Forelimb muscle (tissue), 1 donor: ENCODE measurements around the gene HDAC6. TPM values are rescaled to one million over a fixed set of nuclear protein-coding genes. Genes with fewer than 3 reads are reported as not detected.
"Not testable (repeated sequence)": the region's sequence is repeated elsewhere in the genome, so short reads cannot be mapped to it uniquely, and the experiment has no call there.

Experiments
- DNase-seq: peaks from one replicate; pipeline ENCODE4 v3.0.0-alpha.2; 2013; ENCODE audit warnings: low read depth
- polyA plus RNA-seq: library from polyadenylated mRNA; unstranded; fragments of 120-200 nt; gene quantifications from one replicate; pipeline ENCODE4 v1.2.1, GENCODE V29; 2013; ENCODE audit not compliant: insufficient read length

Gene HDAC6
- polyA plus RNA-seq, 1 donor, result 94.3 TPM

DNA sequence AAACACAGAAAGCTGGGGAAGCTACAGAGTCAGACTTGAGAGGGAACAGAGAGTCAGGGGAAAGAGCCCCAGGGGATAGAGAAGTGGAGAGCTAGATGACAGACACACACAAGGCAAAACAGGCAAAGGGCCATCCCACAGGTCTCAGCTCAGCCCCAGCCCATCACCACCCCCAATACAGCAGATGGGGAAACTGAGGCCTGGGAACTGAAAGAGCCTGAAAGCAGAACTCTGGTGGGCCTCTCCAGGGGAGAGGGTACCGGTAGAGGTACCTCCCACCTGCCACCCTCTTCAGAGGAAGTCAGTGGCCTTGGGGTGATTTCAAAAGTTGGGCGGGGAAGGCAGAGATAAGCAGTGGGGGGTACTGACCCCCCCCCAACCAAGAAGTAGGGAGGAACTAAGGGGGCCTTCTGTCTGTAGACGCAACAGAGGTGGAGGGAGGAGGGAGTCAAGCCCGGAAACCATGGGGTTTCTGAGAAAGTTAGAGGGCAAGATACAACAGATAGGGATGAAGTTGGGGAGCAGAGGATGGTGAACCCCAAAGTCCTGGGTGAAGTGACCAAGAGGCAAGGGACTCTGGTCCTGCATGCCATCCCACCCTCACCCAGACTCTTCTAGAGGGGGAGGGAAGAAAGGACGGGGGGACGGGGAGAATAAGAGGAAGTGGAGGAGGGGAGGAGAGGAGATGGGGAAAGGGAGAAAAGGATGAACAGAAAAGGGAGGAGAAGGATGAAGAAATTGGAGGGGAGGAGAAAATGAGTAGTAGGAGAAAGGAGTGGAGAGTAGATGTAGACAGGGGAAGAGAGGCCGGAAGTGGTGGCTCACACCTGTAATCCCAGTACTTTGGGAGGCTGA lies 12.3 kb upstream of the HDAC6 start:
- no peak for DNase-seq

DNA sequence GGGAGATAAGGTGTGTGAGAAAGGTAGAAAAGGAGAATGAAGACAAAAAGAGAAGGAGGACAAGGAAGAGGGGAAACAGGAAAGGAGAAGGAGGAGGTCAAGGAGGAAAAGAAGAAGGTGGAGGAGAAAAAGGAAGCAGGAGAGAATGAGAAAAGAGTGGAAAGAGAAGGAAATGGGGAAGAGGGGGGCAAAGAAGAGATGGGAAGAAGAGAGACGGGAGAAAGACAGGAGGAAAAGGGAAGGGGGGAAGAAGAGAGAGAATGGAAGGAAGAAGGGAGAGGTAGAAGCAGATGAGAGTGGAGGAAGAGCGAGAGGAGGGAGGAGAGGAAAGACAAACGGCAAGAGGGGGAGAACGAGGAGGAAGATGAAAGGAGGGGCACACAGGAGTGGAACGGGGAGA lies 11.4 kb upstream of the HDAC6 start:
- no peak for DNase-seq

DNA sequence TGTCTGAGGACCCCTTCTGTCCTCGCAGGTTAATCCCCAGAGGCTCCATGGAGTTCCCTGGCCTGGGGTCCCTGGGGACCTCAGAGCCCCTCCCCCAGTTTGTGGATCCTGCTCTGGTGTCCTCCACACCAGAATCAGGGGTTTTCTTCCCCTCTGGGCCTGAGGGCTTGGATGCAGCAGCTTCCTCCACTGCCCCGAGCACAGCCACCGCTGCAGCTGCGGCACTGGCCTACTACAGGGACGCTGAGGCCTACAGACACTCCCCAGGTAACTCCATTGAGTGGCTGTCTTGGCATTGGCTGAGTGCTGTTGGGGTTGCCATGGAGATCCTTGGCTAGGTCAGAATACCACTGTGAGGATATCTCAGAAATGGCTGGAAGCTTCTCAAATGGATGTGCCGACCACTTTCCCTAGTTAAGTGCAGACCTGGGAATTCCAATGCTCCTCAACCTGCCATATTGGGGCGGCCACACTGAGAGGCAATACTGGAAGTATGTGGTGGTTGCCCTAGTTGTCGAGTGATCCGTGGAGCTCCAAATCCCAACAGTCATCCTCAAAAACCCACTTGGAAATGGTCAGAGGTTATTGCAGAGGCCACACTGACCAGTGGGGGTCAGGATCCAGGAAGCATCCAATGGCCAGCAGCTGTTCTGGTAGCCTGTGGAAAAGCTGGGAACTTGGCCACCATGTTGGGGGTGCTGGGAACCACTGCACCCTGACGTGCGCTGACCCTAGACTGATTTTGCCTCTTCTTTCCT lies 10.6 kb upstream of the HDAC6 start:
- no peak for DNase-seq

DNA sequence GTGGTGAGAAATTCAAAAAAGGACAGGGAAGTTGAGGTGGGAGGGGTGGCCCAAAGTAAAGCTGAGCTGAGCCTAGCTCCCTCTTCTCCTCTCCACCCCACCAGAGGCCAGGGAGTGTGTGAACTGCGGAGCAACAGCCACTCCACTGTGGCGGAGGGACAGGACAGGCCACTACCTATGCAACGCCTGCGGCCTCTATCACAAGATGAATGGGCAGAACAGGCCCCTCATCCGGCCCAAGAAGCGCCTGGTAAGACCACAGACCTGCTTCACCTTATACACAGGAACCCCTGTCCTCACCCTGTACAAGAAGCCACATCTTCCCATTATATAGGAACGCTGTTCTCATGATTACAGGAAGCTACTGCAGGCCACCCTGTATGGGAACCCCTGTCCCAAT lies 9.6 kb upstream of the HDAC6 start:
- no peak for DNase-seq

DNA sequence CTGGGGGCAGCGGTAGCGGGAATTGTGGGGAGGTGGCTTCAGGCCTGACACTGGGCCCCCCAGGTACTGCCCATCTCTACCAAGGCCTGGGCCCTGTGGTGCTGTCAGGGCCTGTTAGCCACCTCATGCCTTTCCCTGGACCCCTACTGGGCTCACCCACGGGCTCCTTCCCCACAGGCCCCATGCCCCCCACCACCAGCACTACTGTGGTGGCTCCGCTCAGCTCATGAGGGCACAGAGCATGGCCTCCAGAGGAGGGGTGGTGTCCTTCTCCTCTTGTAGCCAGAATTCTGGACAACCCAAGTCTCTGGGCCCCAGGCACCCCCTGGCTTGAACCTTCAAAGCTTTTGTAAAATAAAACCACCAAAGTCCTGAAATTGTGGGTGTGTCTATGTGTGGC lies 7.9 kb upstream of the HDAC6 start:
- no peak for DNase-seq

DNA sequence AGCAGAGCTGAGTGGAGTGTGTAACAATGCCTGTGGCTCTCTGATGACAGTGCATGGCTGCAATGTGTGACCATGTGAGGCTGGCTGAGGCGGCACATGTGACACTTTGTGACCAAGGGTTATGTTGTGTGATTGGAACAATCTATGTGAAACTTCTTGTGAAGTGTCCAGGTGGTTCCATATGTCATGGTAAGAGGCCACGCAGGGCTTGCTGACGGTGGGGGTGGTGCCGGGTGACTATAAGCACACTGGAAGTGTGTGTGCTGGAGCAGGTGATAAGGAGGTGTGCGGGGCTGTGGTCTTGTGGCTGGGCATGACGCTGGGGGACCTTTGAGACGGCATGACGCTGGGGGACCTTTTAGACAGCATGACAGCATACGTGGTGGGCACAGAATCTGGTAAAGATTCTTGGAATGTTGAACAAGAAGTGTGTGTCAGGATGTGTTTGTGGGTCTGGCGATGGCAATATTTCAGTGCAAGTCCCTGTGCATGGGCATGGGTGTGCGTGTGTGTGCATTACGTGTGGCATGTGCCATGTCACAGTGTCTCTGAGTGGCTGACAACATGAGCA lies 7.4 kb upstream of the HDAC6 start:
- no peak for DNase-seq

DNA sequence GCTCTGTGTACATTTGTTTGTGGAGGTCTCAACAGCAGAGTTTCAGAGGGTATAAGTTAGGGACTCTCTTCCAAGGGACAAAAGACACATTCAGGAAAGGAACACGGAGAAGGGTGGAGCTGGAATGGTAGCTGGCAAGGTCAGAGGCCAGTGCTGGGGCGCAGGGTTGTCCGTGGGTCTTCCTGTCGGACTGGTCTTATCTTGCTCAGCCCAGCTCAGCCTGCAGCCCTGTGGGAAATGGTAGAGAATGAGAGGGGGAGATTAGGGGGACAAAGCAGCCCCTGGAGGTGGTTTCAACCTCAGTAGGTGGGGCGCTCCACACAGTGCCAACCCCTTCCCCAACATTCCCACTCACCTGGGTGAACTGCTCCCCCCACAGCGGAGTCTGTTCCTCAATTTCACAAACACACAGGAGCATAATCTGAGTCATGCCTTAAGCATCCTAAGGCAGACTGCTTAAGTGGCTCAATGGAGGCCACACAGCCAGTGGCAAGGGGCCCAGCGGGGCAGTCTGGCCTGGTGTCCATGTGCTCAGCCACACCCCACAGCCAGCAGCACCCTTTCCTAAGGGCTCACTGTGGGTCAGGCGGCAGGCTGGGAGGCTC lies 6.9 kb upstream of the HDAC6 start:
- no peak for DNase-seq

DNA sequence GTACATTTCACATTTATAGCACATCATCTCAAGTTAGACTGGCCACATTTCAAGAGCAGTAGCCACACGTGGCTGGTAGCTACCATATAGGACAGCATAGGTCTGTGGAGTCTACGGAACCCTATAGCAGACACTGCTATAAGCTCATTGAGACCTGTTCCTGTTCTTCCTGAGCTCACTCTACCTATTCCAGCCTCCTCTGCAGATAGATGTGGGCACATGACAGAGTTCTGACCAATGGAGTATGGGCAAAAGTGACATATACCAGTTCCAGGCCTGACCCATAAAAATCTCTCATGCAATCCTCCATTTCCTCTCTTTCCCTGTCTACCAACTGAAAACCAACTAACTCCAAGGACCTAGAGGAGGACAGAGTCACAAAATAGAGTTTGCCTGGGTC lies 3.5 kb upstream of the HDAC6 start:
- no peak for DNase-seq

DNA sequence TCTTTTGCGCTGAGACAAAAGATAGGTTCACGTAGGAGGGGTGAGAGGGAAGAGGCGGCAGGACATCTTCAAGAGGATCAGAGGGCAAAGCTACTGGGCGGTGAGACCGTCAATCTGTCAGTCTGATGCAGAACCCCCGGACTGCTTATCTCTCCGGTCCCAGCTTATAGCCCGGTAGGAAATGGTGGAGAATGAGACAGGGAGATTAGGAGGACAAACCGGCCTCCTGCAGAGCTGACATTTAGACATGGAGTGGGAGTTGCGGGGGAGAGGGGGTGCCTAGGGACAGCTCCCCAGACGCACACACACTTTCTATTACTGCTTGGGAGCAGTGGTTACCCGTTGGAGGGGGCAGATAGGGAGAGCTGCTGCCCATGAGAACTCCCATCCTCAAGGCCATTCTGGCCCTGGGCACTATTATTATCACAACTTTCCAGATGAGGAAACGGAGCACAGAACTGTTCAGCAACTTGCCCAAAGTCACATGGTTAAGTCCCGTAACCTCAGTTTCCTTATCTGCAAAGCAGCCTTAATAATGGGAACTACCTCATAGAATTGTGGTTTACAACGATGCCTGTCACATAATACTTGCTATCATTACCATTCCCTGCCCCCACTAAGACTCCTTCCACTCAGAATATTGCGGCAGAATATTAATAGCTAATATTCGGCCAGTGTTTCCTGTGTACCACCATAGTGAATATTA lies 1.1 kb upstream of the HDAC6 start:
- no peak for DNase-seq

DNA sequence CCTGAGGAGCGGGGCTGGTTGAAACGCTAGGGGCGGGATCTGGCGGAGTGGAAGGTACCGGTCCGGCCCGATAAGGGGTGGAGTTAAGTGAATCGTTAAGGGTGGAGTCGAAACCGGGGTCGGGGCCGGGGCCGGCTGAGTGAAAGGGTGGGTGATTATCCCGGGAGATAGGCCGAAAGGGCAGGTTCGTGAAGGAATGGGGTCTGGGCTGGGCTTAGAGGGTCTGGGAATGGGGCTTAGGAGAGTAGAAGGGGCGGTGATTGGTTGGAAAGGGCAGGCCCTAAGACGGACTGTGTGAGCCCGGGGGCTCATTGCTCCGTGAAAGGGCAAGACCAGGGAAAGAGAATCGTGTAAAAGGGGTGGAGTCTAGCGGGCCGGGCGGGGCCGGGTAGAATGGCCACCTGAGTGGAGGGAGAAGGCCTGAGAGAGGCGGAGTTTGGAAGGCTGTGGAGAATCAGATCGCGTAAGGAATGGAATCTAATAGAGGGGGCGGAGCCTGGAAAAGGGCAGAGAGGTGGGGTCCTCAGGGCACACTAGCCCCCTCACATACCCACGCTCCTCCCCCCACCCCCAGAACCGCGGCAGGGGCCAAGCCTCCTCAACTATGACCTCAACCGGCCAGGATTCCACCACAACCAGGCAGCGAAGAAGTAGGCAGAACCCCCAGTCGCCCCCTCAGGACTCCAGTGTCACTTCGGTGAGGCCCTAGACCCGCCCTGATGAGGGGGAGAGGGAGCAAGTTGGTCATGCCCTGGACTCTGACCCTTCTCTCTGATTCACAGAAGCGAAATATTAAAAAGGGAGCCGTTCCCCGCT lies 430 bp downstream of the HDAC6 start:
- DNase-seq, result peak; percentile 45

DNA sequence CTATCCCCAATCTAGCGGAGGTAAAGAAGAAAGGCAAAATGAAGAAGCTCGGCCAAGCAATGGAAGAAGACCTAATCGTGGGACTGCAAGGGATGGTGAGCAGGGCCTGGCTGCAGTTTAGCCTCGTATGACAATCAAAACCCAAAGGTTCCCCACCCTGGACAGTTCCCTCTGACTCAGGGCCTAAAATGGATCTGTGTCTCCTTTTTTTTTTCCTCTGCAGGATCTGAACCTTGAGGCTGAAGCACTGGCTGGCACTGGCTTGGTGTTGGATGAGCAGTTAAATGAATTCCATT lies 986 bp downstream of the HDAC6 start:
- no peak for DNase-seq

DNA sequence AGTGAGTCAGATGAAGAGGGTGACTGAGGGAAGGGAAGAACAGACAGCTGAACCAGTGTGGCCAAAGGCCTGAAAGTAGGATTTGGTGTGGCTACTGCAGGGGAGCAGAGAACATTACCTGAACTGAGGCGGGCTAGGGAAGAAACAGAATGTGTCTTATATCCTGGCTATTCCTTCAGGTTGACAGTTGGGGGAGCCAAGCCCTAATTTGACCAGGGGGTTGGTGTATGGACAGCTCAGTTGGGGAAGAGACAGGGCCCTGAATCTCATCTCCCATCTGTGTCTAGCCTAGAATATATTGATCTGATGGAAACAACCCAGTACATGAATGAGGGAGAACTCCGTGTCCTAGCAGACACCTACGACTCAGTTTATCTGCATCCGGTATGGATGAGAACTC lies 4.2 kb downstream of the HDAC6 start:
- no peak for DNase-seq

DNA sequence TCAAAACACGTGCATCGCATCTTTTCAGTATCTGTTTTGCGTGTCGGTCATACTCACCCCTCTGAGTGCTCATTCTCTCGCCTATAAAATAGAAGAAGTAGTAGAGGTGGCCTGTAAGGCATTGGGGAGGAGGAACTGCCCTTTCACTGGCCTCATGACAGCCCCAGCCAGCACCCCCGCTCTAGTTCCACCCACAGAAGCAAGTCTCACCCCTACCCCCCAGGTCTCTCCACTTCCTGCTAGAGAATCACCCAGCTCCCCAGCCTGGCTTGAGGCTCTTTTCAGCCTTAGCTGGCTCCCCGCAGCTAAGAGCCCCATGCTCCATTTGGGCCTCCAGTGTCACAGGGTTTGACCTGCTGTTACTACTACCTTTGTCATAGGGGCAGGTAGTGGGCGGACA lies 11.8 kb downstream of the HDAC6 start:
- no peak for DNase-seq

DNA sequence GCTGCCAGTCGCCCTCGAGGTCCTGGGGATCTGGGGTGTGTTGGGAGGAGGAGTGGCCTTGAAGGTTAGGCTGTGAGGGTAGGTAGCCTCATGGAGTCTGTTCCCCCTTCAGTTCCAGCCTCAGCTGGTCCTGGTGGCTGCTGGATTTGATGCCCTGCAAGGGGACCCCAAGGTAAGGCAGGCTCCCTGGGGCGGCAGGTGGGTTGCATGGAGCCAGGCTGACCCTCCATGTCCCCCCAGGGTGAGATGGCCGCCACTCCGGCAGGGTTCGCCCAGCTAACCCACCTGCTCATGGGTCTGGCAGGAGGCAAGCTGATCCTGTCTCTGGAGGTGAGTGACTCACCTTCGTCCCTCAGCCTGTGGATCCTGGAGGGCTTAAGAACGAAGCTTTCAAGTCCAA lies 12.9 kb downstream of the HDAC6 start:
- no peak for DNase-seq

DNA sequence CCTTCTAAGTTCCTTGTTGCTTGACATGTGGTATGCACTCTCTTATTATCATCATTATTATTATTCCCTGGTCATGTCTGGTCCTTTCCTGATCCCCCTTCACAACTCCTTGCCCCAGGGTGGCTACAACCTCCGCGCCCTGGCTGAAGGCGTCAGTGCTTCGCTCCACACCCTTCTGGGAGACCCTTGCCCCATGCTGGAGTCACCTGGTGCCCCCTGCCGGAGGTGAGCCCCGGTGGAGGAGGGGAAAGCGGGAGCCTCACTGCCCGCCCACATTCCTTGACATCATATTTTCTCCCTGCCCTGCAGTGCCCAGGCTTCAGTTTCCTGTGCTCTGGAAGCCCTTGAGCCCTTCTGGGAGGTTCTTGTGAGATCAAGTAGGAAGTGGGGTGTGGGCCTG lies 13.4 kb downstream of the HDAC6 start:
- no peak for DNase-seq

DNA sequence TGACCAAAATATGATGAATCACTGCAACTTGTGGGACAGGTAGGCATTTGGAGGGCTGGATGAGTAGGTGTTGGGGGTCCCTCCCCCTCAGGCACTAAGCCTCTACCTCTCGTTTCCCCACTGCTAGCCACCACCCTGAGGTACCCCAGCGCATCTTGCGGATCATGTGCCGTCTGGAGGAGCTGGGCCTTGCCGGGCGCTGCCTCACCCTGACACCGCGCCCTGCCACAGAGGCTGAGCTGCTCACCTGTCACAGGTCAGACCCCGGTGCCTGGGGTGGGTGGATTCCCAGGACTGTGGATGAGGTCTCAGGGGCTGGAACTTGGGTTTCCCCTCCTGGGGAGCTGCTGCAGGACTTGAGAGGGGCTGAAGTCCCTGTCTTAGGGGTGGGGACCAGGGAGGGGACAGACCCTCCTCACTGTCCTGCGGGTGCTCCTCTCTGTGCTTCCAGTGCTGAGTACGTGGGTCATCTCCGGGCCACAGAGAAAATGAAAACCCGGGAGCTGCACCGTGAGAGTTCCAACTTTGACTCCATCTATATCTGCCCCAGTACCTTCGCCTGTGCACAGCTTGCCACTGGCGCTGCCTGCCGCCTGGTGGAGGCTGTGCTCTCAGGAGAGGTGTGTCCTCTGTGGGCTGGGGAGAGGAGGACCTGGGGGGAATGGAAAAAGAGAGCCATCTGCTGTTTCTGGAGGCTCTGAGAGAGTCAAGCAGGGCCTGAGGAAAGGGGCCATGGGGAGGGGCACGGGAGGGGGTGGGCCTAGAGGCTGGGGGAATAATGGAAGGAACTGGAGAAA lies 14.3 kb downstream of the HDAC6 start:
- DNase-seq, result no peak

DNA sequence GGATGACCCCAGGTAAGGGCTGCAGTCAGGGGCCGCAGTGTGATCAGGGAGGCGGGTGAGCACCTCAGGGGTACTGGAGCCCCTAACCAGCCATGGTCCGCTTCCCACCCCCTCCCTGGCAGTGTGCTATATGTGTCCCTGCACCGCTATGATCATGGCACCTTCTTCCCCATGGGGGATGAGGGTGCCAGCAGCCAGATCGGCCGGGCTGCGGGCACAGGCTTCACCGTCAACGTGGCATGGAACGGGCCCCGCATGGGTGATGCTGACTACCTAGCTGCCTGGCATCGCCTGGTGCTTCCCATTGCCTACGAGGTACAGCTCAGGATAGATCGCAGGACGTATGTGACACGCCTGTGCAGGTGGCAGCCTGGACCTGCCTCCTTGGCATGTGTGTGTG lies 16.2 kb downstream of the HDAC6 start:
- no peak for DNase-seq

DNA sequence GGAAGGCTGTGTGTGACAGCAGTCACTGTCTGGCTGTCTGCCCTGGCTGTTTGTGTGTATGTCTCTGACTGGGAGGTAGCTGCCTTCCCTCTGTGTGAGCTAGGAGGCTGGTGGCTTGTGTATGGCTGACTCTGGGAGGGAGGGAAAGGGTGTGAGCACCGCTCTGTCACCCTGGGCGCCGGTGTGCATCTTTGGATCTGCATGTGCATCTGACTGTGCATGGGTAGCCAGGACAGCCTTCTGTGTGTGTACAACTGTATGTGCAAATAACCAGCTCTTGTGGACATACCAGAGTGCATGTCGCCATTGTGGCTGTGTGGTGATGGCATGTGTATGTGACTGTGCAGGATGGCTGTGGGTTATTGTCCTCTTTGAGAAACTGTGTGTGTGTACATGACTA lies 17.0 kb downstream of the HDAC6 start:
- DNase-seq, result no peak

DNA sequence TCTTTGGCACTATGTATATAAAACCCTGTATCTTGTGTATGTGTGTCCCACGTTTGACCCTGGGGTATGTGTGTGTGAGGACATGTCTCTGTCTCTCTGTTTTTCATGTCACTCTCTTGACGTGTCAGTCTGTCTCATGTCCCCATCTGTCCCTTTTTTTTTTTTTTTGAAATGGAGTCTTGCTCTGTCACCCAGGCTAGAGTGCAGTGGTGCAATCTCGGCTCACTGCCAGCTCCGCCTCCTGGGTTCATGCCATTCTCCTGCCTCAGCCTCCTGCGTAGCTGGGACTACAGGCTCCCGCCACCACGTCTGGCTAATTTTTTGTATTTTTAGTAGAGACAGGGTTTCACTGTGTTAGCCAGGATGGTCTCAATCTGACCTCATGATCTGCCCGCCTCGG lies 17.5 kb downstream of the HDAC6 start:
- DNase-seq, result not testable (repeated sequence)

DNA sequence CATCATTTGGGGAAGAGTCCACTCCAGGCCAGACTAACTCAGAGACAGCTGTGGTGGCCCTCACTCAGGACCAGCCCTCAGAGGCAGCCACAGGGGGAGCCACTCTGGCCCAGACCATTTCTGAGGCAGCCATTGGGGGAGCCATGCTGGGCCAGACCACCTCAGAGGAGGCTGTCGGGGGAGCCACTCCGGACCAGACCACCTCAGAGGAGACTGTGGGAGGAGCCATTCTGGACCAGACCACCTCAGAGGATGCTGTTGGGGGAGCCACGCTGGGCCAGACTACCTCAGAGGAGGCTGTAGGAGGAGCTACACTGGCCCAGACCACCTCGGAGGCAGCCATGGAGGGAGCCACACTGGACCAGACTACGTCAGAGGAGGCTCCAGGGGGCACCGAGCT lies 21.2 kb downstream of the HDAC6 start:
- DNase-seq, result no peak
